ENCODE measurements around the gene LYST.
A peak's percentile ranks its signal among the peaks of the same experiment; 100 is the strongest.

Gene LYST

GRCh38 chr1:235885655-235886262 is 19.1 kb upstream of the LYST start:
- no peak for DNase-seq (ENCODE audit: low read depth, low spot score)

- DNase-seq (ENCODE audit: low read depth, low spot score): no peak
Observed at GRCh38 chr1:235883261-235883927, 16.7 kb upstream of the LYST start.

- DNase-seq (ENCODE audit: low read depth, low spot score): no peak
Observed at GRCh38 chr1:235882816-235883215, 16.1 kb upstream of the LYST start.

GRCh38 chr1:235881930-235882700 is 15.4 kb upstream of the LYST start:
- no peak for DNase-seq (ENCODE audit: low read depth, low spot score)

- no peak for DNase-seq (ENCODE audit: low read depth, low spot score)
Observed at GRCh38 chr1:235878082-235878811, 11.5 kb upstream of the LYST start.

- DNase-seq (ENCODE audit: low read depth, low spot score): no peak
Observed at GRCh38 chr1:235876402-235876841, 9.7 kb upstream of the LYST start.

GRCh38 chr1:235875036-235875597 is 8.4 kb upstream of the LYST start:
- no peak for DNase-seq (ENCODE audit: low read depth, low spot score)

GRCh38 chr1:235874261-235874660 is 7.6 kb upstream of the LYST start:
- no peak for DNase-seq (ENCODE audit: low read depth, low spot score)

GRCh38 chr1:235873571-235873970 is 6.9 kb upstream of the LYST start:
- DNase-seq (ENCODE audit: low read depth, low spot score): no peak

- DNase-seq (ENCODE audit: low read depth, low spot score): no peak
Observed at GRCh38 chr1:235873045-235873444, 6.3 kb upstream of the LYST start.

GRCh38 chr1:235872270-235872669 is 5.6 kb upstream of the LYST start:
- DNase-seq (ENCODE audit: low read depth, low spot score): no peak

- no peak for DNase-seq (ENCODE audit: low read depth, low spot score)
Observed at GRCh38 chr1:235867903-235868469, 1.3 kb upstream of the LYST start.

GRCh38 chr1:235866913-235867845 is 473 bp upstream of the LYST start:
- DNase-seq (ENCODE audit: low read depth, low spot score): peak; percentile 95

GRCh38 chr1:235865565-235866204 is 1.0 kb downstream of the LYST start:
- DNase-seq (ENCODE audit: low read depth, low spot score): no peak

- DNase-seq (ENCODE audit: low read depth, low spot score): no peak
Observed at GRCh38 chr1:235864931-235865525, 1.7 kb downstream of the LYST start.

GRCh38 chr1:235864469-235864868 is 2.2 kb downstream of the LYST start:
- DNase-seq (ENCODE audit: low read depth, low spot score): no peak

- DNase-seq (ENCODE audit: low read depth, low spot score): no peak
Observed at GRCh38 chr1:235863699-235864093, 3.0 kb downstream of the LYST start.

- no peak for DNase-seq (ENCODE audit: low read depth, low spot score)
Observed at GRCh38 chr1:235861857-235862256, 4.8 kb downstream of the LYST start.

- no peak for DNase-seq (ENCODE audit: low read depth, low spot score)
Observed at GRCh38 chr1:235860829-235861228, 5.9 kb downstream of the LYST start.
